ENCODE data around the gene CYP1A2.
"Not testable (repeated sequence)": the region's sequence is repeated elsewhere in the genome, so short reads cannot be mapped to it uniquely, and the experiment has no call there.

CYP1A2 gene

GRCh38 chr15:74735305-74735704, 13.3 kb upstream of the CYP1A2 start:
- no peaks in the 10 kb centered on the region for H3K9me3 ChIP-seq (ENCODE audit: control insufficient read depth, insufficient read depth, low read depth, low read length)
- no peak overlapping the region for H3K4me3 ChIP-seq (ENCODE audit: low read depth, low read length)
- H3K4me1 ChIP-seq (ENCODE audit: control insufficient read depth, insufficient read depth, low read length), result no peaks in the 10 kb centered on the region
- TF ChIP-seq ZNF792 (tag by site-specific recombination; IDR thresholded peaks at IDR 0.05) (no peak), HIC1 (tag by site-specific recombination; IDR thresholded peaks at IDR 0.05) (no peak)
- CTCF ChIA-PET, result interaction anchor here (0.7 to 1.9 kb wide), 4 partner anchors 34 to 118 kb away, joined by 3 to 8 read pairs (median 5); no protein-coding TSS in a partner anchor
- H3K36me3 ChIP-seq (ENCODE audit: control insufficient read depth in 2 of 2, insufficient read depth in 1 of 2, low read length in 2 of 2), result no peaks in the 10 kb centered on the region
- POLR2A ChIA-PET, result no interaction called here
- no peak overlapping the region for H3K27ac ChIP-seq (ENCODE audit: extremely low read depth, low read depth, low read length)

- CTCF ChIA-PET, result interaction anchor here (2.3 kb wide), 1 partner anchor 31 kb away, joined by 9 read pairs; no protein-coding TSS in a partner anchor
- POLR2A ChIA-PET; H3K4me1 ChIP-seq (ENCODE audit: control insufficient read depth, insufficient read depth, low read length); H3K36me3 ChIP-seq (ENCODE audit: control insufficient read depth in 2 of 2, insufficient read depth in 1 of 2, low read length in 2 of 2); H3K4me3 ChIP-seq (ENCODE audit: low read depth, low read length); H3K27ac ChIP-seq (ENCODE audit: extremely low read depth, low read depth, low read length); H3K9me3 ChIP-seq (ENCODE audit: control insufficient read depth, insufficient read depth, low read depth, low read length): not testable (repeated sequence)
- 0 out of 2 replicates have a peak, but pooled peaks have one; percentile 26 for TF ChIP-seq GLIS1 (tag by site-specific recombination; IDR thresholded peaks at IDR 0.05)
- TF ChIP-seq ZFHX2 (tag by site-specific recombination; conservative IDR thresholded peaks at IDR 0.05), result peak; percentile 39; the same call in 1 of the 2 replicates
- TF ChIP-seq EGR2 (tag by site-specific recombination; IDR thresholded peaks at IDR 0.05; ENCODE audit: low read depth), result peak; percentile 74; the same call in 1 of the 2 replicates
These were observed 10.4 kb upstream of the CYP1A2 start for GRCh38 chr15:74738239-74738638.

- ChIA-PET CTCF (interaction anchor here (0.8 to 1.8 kb wide), 3 partner anchors 27 to 107 kb away, joined by 3 to 8 read pairs (median 8); no protein-coding TSS in a partner anchor), POLR2A (no interaction called here)
- Histone ChIP-seq H3K4me1 (ENCODE audit: control insufficient read depth, insufficient read depth, low read length) (no peaks in the 10 kb centered on the region), H3K27ac (ENCODE audit: extremely low read depth, low read depth, low read length) (no peak overlapping the region), H3K9me3 (ENCODE audit: control insufficient read depth, insufficient read depth, low read depth, low read length) (no peaks in the 10 kb centered on the region), H3K4me3 (ENCODE audit: low read depth, low read length) (no peak overlapping the region), H3K36me3 (ENCODE audit: control insufficient read depth in 2 of 2, insufficient read depth in 1 of 2, low read length in 2 of 2) (no peaks in the 10 kb centered on the region; a peak in 1 of 3 replicates)
- TF ChIP-seq ZNF600 (tag by site-specific recombination; IDR thresholded peaks at IDR 0.05) (0 out of 2 replicates have a peak, but pooled peaks have one; percentile 31), ZNF16 (tag by site-specific recombination; IDR thresholded peaks at IDR 0.05; ENCODE audit: low read depth) (no peak), ZNF555 (tag by site-specific recombination; conservative IDR thresholded peaks at IDR 0.05) (no peak), ZBTB1 (tag by site-specific recombination; IDR thresholded peaks at IDR 0.05) (no peak)
These were observed 6.2 kb upstream of the CYP1A2 start for GRCh38 chr15:74742422-74742821.

GRCh38 chr15:74746389-74746788, 2.3 kb upstream of the CYP1A2 start:
- H3K4me1 ChIP-seq (ENCODE audit: control insufficient read depth, insufficient read depth, low read length), result no peaks in the 10 kb centered on the region
- TF ChIP-seq ZNF510 (tag by site-specific recombination; IDR thresholded peaks at IDR 0.05; ENCODE audit: insufficient replicate concordance), result peak; percentile 98
- TF ChIP-seq ZNF18 (tag by site-specific recombination; IDR thresholded peaks at IDR 0.05), result no peak
- no peaks in the 10 kb centered on the region for H3K9me3 ChIP-seq (ENCODE audit: control insufficient read depth, insufficient read depth, low read depth, low read length)
- H3K36me3 ChIP-seq (ENCODE audit: control insufficient read depth in 2 of 2, insufficient read depth in 1 of 2, low read length in 2 of 2), result no peaks in the 10 kb centered on the region; a peak in 1 of 3 replicates
- H3K27ac ChIP-seq (ENCODE audit: extremely low read depth, low read depth, low read length), result no peak overlapping the region
- no peak overlapping the region for H3K4me3 ChIP-seq (ENCODE audit: low read depth, low read length)
- ChIA-PET CTCF (interaction anchor here (0.7 to 2.6 kb wide), 2 partner anchors 22 to 129 kb away, joined by 3 to 9 read pairs; no protein-coding TSS in a partner anchor), POLR2A (no interaction called here)

All from HEK293 (cell line).